OCI-LY7 (cell line): Measurements from ENCODE around the gene ERI3. TPM values are rescaled to one million over a fixed set of nuclear protein-coding genes. Genes with fewer than 3 reads are reported as not detected.

Experiments
- BruUV-seq: library from RNA; stranded (reverse); fragments of 400-500 nt; replicated peaks from 2 replicates; lab custom pipeline; 2021; lab: Mats Ljungman, UMichigan
- CTCF ChIA-PET: fragments of 300-600 bp; sonication (Branson Sonifier 250); formaldehyde crosslinking; loops from one replicate; lab custom pipeline; 2022; ENCODE audit warnings: antibody characterized with exemption; ENCODE audit not compliant: unreplicated experiment; lab: Charles Lee
- POLR2A ChIA-PET: fragments of 300-600 bp; sonication (Branson Sonifier 250); formaldehyde crosslinking; loops from one replicate; lab custom pipeline; 2022; ENCODE audit warnings: antibody characterized with exemption; lab: Charles Lee
- DNase-seq: peaks from one replicate; pipeline ENCODE4 v3.0.0-alpha.2; 2015; ENCODE audit warnings: low spot score
- H2AFZ ChIP-seq: fragments of 200-600 bp; sonication (generic), shearing (Covaris generic); 2 replicates; pipeline ENCODE4 v1.6.1; 2014; ENCODE audit warnings: mild to moderate bottlenecking, antibody characterized with exemption, low read length, moderate library complexity
- H3K27ac ChIP-seq: fragments of 200-600 bp; sonication (generic); 2 replicates; pipeline ENCODE4 v1.5.1; 2014; ENCODE audit warnings: mixed run types, low read depth, mild to moderate bottlenecking, moderate library complexity, low read length, inconsistent platforms; ENCODE audit not compliant: poor library complexity, severe bottlenecking
- H3K36me3 ChIP-seq: fragments of 200-600 bp; sonication (generic); 2 replicates; pipeline ENCODE4 v1.6.1; 2014; ENCODE audit warnings: mild to moderate bottlenecking, antibody characterized with exemption, low read length, moderate library complexity, mixed read lengths; ENCODE audit not compliant: insufficient read depth
- H3K4me1 ChIP-seq: fragments of 200-600 bp; sonication (generic); 2 replicates; pipeline ENCODE4 v1.5.1; 2014; ENCODE audit warnings: mild to moderate bottlenecking, low read length; ENCODE audit not compliant: insufficient read depth, poor library complexity, severe bottlenecking
- H3K4me2 ChIP-seq: fragments of 200-600 bp; sonication (generic); 2 replicates; pipeline ENCODE4 v1.6.1; 2014; ENCODE audit warnings: mild to moderate bottlenecking, low read length
- H3K4me3 ChIP-seq: fragments of 200-600 bp; sonication (generic); 2 replicates; pipeline ENCODE4 v1.5.1; 2014; ENCODE audit warnings: mild to moderate bottlenecking, low read depth, low read length; ENCODE audit not compliant: poor library complexity, severe bottlenecking
- H3K79me2 ChIP-seq: fragments of 200-600 bp; sonication (generic); 2 replicates; pipeline ENCODE4 v1.6.1; 2016; ENCODE audit warnings: low read depth, mild to moderate bottlenecking, low read length, moderate library complexity, mixed read lengths; ENCODE audit not compliant: insufficient read depth
- H3K9me2 ChIP-seq: fragments of 200-600 bp; sonication (generic); 2 replicates; pipeline ENCODE4 v1.6.1; 2016; ENCODE audit warnings: mild to moderate bottlenecking, low read length, mixed read lengths; ENCODE audit not compliant: insufficient read depth
- H3K9me3 ChIP-seq: fragments of 200-600 bp; sonication (generic); 2 replicates; pipeline ENCODE4 v1.6.1; 2014; ENCODE audit warnings: mild to moderate bottlenecking, mixed run types, low read length, mixed read lengths
- H4K20me1 ChIP-seq: fragments of 200-600 bp; sonication (generic); 2 replicates; pipeline ENCODE4 v1.6.1; 2014; ENCODE audit warnings: mild to moderate bottlenecking, antibody characterized with exemption, low read length, moderate library complexity, mixed read lengths; ENCODE audit not compliant: insufficient read depth
- CTCF ChIP-seq: fragments of 200-600 bp; sonication (generic); conservative IDR thresholded peaks from 2 replicates; pipeline ENCODE4 v1.5.1; 2014; ENCODE audit warnings: mild to moderate bottlenecking, antibody characterized with exemption, low read length, moderate library complexity, mixed read lengths
- EZH2phosphoT487 ChIP-seq: fragments of 200-600 bp; sonication (generic); IDR thresholded peaks from 2 replicates; pipeline ENCODE4 v1.6.1; 2018; ENCODE audit warnings: low read depth, borderline replicate concordance, mild to moderate bottlenecking, mixed run types, antibody characterized with exemption, low read length, moderate library complexity, mixed read lengths
- intact Hi-C: fragments of 100-400 bp; cut with micrococcal nuclease; formaldehyde crosslinking; loops from one replicate; pipeline ENCODE4 v1.10.0; 2022; ENCODE audit not compliant: unreplicated experiment
- total RNA-seq, 2 experiments: library from RNA; depleted of rRNA in 1 of 2; stranded (reverse); fragments of >200 nt in 1 of 2; shearing (Covaris generic) in 1 of 2; gene quantifications; 2 replicates each; pipeline ENCODE4 v1.2.3, GENCODE V29; 2014 to 2022

Gene ERI3
- total RNA-seq, 2 experiments from 2014 or later, result 46.5 to 47.4 TPM

GRCh38 chr1:44261171-44261817 lies 93.8 kb downstream of the ERI3 start:
- H3K36me3 ChIP-seq, result 0 out of 2 replicates have a peak, but pooled peaks cover 8% of the 10 kb centered on the region
- intact Hi-C loops, result no loop called here
- no TSS peak for BruUV-seq
- H3K4me3 ChIP-seq, result no peak overlapping the region
- POLR2A ChIA-PET, result interaction anchor here (0.8 kb wide), 1 partner anchor 14 kb away, joined by 3 read pairs; no protein-coding TSS in a partner anchor
- no peaks in the 10 kb centered on the region for H3K4me1 ChIP-seq
- H3K9me2 ChIP-seq, result no peaks in the 10 kb centered on the region
- H3K4me2 ChIP-seq, result no peak overlapping the region
- H3K9me3 ChIP-seq, result no peaks in the 10 kb centered on the region
- no peak for DNase-seq
- TF ChIP-seq CTCF, result no peak
- TF ChIP-seq EZH2phosphoT487, result no peak
- no peak overlapping the region for H2AFZ ChIP-seq
- CTCF ChIA-PET, result no interaction called here
- H3K79me2 ChIP-seq, result no peaks in the 10 kb centered on the region
- no peaks in the 10 kb centered on the region for H4K20me1 ChIP-seq
- H3K27ac ChIP-seq, result no peak overlapping the region

GRCh38 chr1:44260792-44261170 lies 94.3 kb downstream of the ERI3 start:
- H3K4me1 ChIP-seq, result no peaks in the 10 kb centered on the region
- H3K4me2 ChIP-seq, result no peak overlapping the region
- intact Hi-C loops, result no loop called here
- H3K36me3 ChIP-seq, result 0 out of 2 replicates have a peak, but pooled peaks cover 9% of the 10 kb centered on the region
- POLR2A ChIA-PET, result interaction anchor here (0.8 kb wide), 1 partner anchor 14 kb away, joined by 3 read pairs; no protein-coding TSS in a partner anchor
- H3K27ac ChIP-seq, result no peak overlapping the region
- no TSS peak for BruUV-seq
- H3K9me2 ChIP-seq, result no peaks in the 10 kb centered on the region
- no peak for TF ChIP-seq CTCF
- TF ChIP-seq EZH2phosphoT487, result no peak
- H3K79me2 ChIP-seq, result no peaks in the 10 kb centered on the region
- no peaks in the 10 kb centered on the region for H4K20me1 ChIP-seq
- DNase-seq, result no peak
- H3K4me3 ChIP-seq, result no peak overlapping the region
- CTCF ChIA-PET, result no interaction called here
- H2AFZ ChIP-seq, result no peak overlapping the region
- no peaks in the 10 kb centered on the region for H3K9me3 ChIP-seq

- Histone ChIP-seq H3K4me3 (no peak overlapping the region), H4K20me1 (no peaks in the 10 kb centered on the region), H3K4me1 (no peaks in the 10 kb centered on the region), H3K9me2 (no peaks in the 10 kb centered on the region), H2AFZ (no peak overlapping the region), H3K27ac (no peak overlapping the region), H3K79me2 (no peaks in the 10 kb centered on the region), H3K9me3 (no peaks in the 10 kb centered on the region), H3K4me2 (no peak overlapping the region), H3K36me3 (0 out of 2 replicates have a peak, but pooled peaks cover 9% of the 10 kb centered on the region)
- intact Hi-C loops, result no loop called here
- no TSS peak for BruUV-seq
- ChIA-PET CTCF (no interaction called here), POLR2A (interaction anchor here (1.0 kb wide), 1 partner anchor 9 kb away, joined by 4 read pairs; no protein-coding TSS in a partner anchor)
- TF ChIP-seq CTCF, result no peak
- no peak for TF ChIP-seq EZH2phosphoT487
- DNase-seq, result no peak
Measured at GRCh38 chr1:44259090-44259489, 96.0 kb downstream of the ERI3 start.
